Measurements from ENCODE around the gene PAH. TPM values are rescaled to one million over a fixed set of nuclear protein-coding genes. Genes with fewer than 3 reads are reported as not detected.

Gene PAH
- total RNA-seq, 1 experiment from 2014 or later, result 0.36 TPM

DNA sequence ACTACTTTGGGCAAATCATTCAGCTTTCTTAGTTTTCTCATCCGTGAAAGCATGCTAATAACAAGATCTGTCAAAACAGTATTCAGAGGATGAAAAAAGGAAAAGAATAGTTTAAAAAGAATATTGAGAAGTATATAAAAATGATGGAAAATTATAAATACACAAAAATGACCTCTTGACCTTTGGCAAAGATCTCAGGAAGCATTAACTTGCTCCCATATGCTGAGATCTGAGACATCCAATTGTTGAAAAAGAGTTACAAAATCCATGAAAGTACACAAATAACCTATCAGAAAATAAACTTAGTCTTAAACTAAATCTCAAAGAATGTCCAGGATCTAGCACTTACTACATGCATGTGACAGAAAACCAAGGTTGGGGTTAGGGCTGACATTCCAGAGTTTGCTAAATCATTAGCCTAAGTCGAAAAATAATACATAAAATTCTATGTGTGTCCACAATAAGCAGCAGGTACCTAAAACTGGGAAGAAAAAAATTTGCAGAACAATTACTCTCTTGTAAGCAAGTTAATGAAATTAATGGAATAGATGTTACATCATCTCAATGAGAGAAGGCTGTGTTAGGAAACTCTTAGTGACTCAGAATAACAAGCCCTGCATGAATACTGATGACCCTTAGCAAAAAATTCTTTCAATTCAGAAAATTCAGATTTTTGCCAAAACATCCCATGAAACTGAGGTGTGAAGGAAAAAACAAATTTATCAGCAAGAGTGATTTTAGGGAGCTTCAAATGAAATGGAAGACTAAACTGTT, 3.4 kb downstream of the PAH start:
- Histone ChIP-seq H3K4me3 (no peak overlapping the region), H3K27me3 (no peaks in the 10 kb centered on the region), H3K36me3 (no peaks in the 10 kb centered on the region), H3K9me3 (no peaks in the 10 kb centered on the region)
- DNase-seq, result no peak

DNA sequence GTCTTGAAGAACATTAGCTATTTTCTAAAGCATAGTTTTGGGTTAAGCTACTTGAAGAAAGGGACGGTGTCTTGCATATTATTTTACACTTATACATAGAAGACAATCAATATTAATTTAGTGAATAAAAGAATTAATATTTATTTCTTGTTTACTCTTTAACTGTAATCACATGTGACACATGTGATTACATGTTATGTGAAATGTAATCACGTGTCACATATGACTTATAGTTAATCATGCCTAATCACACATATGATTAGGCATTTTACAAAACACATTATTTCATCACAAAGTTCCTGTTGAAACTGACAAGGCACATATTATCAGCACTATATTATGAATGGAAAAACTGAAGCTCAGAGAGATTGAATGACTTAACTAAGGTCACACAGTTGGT, 4.8 kb downstream of the PAH start:
- Histone ChIP-seq H3K27me3 (no peaks in the 10 kb centered on the region), H3K36me3 (no peaks in the 10 kb centered on the region), H3K4me3 (no peak overlapping the region), H3K9me3 (no peaks in the 10 kb centered on the region)
- no peak for DNase-seq

DNA sequence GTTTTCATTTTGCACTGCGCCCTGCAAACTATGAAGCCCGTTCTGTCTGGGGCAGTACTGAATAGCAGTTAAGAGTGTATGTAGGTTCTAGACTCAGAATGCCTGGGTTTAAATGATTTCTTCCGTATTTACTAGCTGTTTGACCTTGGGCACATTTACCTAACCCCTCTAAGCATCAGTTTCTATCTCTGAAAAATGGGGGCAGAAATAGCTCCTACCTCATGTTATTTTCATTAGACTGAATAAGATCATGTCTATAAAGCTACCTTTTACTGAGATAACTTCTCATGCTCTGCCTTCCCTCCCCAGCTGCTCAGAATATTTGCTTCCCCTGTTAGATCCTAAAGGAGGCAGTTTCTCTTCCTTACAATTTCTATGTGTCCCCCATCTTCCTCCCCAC, 5.7 kb downstream of the PAH start:
- no peak for DNase-seq
- Histone ChIP-seq H3K27me3 (no peaks in the 10 kb centered on the region), H3K36me3 (no peaks in the 10 kb centered on the region), H3K4me3 (no peak overlapping the region), H3K9me3 (no peaks in the 10 kb centered on the region)

DNA sequence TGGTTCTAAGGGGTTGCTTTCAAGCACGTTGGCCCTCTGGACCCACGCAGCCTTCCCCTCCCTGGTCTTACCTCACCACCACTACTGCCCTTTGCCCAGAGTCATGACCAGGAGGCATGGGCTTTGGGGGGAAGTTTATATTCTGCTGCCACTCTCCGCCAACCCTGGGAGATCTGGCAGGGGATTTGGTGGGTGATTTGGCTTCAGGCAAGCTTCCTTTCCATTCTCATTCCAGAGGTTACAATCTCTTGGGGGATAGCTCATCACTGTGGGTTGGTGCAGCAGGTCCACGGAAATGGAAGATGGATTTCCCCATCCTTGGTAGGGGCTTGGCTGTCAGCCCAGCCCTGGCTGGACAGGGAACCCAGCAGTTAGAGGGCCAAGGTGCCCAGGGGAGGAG, 6.3 kb downstream of the PAH start:
- no peak for DNase-seq
- no peaks in the 10 kb centered on the region for H3K27me3 ChIP-seq
- no peaks in the 10 kb centered on the region for H3K36me3 ChIP-seq

DNA sequence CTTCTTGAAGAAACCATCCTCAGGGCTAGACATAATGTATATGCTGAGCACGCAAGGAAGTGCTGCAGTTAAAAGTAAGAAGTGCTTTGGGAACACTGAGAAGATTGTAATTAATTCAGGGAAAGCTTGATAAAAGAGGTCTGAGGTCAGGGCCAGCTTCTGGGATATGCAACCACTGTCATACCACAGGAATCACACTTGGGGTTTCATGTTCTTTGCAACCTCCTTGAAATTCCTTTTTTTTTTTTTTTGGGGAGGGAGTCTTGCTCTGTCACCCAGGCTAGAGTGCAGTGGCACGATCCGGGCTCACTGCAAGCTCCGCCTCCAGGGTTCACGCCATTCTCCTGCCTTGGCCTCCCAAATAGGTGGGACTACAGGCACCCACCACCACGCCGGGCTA, 6.9 kb downstream of the PAH start:
- H3K4me3 ChIP-seq, result no peak overlapping the region
- DNase-seq, result no peak
- H3K36me3 ChIP-seq, result no peaks in the 10 kb centered on the region
- H3K9me3 ChIP-seq, result no peaks in the 10 kb centered on the region
- no peaks in the 10 kb centered on the region for H3K27me3 ChIP-seq

More for the DNA sequence above, 6.3 kb downstream of the PAH start:
- Histone ChIP-seq H3K9me3 (no peaks in the 10 kb centered on the region), H3K4me3 (no peak overlapping the region)

DNA sequence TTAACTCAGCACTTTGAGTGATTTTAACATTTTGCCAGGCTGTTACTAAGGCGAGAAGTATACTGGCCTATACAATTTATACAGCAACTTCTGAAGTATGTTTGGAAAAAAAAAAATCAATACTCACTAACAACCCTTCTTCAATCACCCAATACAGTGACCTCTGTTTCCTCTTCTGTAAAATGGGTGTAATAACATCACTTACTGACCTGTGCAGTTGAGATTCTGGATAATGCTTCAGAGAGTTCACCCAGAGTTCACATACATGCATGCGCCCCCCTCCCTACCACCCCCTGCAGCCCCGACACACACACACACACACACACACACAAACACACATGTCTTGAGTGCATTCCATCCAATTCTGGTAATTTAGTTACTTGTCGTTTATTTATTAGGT, 9.1 kb downstream of the PAH start:
- no peaks in the 10 kb centered on the region for H3K36me3 ChIP-seq
- no peak for DNase-seq

DNA sequence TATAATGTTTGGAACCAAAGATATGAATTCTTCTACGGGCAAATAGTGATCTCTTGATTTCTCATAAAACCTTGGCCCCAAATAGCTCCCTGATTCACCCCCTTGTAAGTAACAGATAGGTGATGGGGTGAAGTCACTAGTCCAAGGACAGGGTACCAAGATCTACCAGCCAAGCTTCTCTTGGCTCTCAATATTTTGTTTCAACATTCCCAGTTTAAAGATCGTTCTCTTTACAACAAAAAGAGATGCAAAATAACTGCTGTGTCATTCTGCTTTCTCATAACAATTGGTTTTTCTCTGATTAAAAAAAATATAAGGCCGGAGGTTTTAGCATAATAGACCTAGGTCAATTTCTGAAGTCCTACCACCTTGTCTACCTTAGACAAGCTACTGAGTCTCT, 11.8 kb downstream of the PAH start:
- DNase-seq, result no peak
- Histone ChIP-seq H3K36me3 (no peaks in the 10 kb centered on the region), H3K9me3 (no peaks in the 10 kb centered on the region), H3K4me3 (no peak overlapping the region), H3K27me3 (no peaks in the 10 kb centered on the region)

More for the DNA sequence above, 9.1 kb downstream of the PAH start:
- no peaks in the 10 kb centered on the region for H3K27me3 ChIP-seq
- H3K9me3 ChIP-seq, result no peaks in the 10 kb centered on the region
- no peak overlapping the region for H3K4me3 ChIP-seq

DNA sequence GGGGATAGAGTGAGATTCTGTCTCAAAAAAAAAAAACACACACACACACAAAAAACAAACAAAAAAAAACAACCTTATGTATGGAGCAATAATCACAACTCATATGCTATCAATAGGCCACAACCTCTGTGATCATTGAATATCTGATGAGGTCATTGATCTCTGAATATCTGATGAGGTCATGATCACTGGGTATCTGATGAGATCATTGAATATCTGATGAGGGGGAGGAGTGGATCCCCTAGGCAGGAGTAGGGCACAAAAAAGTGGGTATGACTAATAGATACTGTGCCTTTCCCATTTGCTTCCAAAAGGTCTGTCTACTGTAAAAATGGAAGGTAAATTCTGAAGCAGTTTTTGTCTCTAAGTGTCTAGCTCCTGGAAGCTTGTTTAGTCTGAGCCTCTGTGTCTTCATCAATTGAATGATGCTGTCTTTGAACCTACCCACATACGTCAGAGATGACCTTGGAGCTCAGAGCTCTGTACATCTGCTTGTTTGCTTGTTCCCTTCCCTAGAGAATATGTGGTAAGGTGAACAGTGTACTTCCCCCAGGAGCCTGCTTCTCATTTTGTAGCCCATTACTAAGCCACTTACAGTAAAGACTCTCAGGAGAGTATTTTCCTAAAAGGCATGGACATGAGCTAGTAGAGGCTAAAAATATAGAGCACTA, 13.6 kb downstream of the PAH start:
- DNase-seq, result no peak
- Histone ChIP-seq H3K9me3 (no peaks in the 10 kb centered on the region), H3K4me3 (no peak overlapping the region), H3K36me3 (no peaks in the 10 kb centered on the region), H3K27me3 (no peaks in the 10 kb centered on the region)

DNA sequence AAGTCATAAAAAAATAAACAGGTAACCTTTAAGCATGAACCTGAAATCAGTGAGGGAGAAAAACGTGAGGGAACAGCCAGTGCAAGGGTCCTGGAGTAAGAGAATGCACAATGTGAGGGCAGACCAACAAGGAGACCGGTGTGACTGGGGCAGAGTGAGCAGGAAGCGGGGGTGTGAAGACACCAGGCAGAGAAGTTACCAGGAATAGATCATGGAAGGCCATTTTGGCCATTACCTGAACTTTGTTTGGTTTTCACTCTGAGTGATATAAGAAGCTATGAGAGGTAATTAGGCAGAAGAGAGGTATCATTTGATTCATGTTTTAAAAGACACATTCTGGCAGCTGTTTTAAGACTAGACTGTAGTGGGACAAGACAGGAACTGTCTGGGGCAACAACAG, 15.0 kb downstream of the PAH start:
- DNase-seq, result no peak
- H3K4me3 ChIP-seq, result no peak overlapping the region
- H3K27me3 ChIP-seq, result no peaks in the 10 kb centered on the region
- no peaks in the 10 kb centered on the region for H3K9me3 ChIP-seq
- H3K36me3 ChIP-seq, result no peaks in the 10 kb centered on the region

DNA sequence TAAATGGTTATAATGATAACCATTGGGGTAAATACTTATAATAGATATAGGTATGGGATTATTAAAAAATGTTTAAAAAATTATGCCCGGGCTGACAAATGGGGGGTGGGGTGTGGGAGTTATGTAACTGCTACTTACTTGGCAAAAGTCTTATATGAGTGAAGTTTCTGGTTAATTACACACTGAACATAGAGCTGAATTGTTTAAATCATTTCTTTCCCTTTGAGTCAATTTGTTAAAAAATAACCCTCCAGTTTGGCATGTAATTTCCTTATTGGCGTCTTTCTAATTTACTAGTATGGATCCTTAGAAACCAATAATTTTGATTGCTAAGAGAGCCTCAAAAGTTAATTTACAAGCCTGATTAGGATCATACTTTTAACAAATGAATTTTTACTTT, 16.7 kb downstream of the PAH start:
- Histone ChIP-seq H3K9me3 (no peaks in the 10 kb centered on the region), H3K36me3 (no peaks in the 10 kb centered on the region), H3K27me3 (no peaks in the 10 kb centered on the region), H3K4me3 (no peak overlapping the region)
- no peak for DNase-seq

DNA sequence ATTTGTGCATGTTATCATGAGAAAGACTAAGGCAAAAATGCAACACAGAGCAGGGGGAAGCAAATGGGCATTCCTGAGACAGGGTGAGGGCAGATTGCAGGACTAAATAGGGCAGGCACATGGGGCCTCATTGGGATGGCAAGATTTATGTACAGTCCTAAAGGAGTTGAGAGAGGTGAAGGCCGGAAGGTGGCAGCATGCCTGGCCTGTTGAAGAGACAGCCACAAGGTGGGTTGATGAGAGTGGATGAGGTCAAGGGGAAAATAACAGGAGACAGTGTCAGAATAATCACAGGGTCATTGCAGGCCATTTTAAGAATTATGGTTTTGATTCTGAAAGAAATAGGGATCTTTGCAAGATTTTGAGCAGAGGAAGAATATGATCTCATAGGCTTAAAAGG, 21.0 kb downstream of the PAH start:
- Histone ChIP-seq H3K36me3 (no peaks in the 10 kb centered on the region), H3K4me3 (no peak overlapping the region), H3K27me3 (no peaks in the 10 kb centered on the region), H3K9me3 (no peaks in the 10 kb centered on the region)
- DNase-seq, result no peak

DNA sequence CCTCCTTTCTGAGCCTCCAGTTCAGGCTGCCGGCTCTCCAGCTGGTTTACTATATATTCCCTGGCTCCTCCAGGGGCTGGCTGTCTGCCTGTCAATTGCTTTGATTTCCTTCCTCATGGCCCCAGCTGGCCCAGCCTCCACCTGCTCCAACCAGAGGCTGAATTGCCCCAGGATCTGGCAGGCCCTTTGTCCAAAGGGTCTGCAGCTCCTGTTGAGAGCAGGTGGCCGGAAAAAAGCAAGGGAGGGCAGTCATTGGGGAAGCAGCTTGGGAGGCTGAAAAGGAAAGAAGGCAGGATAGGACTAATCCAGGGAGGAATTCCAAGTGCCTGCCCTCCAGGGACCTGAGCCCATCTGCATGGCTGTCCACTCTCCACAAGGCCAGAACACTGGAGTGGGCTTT, 25.3 kb downstream of the PAH start:
- Histone ChIP-seq H3K27me3 (no peaks in the 10 kb centered on the region), H3K4me3 (no peak overlapping the region), H3K36me3 (no peaks in the 10 kb centered on the region), H3K9me3 (no peaks in the 10 kb centered on the region)
- DNase-seq, result no peak

DNA sequence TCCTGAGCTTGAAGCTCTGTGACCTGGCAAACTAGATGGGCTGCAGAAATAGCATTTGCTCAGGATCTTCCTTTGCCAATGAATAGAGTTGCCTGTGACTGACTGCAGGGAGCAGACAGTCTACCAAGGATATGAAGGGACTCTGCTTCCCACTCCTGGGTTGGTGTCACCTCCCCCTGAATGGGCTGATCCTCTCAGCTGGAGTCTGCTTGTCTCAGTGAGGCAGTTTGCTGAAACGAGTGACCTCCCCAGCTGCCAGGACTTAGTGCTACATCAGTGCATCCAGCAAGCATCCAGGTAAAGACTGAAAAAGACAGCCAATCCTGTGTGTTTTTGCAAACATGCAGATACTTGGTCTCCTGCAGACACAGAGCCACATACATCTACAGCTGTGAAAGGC, 28.5 kb downstream of the PAH start:
- no peak for DNase-seq
- Histone ChIP-seq H3K36me3 (no peaks in the 10 kb centered on the region), H3K4me3 (no peak overlapping the region), H3K27me3 (no peaks in the 10 kb centered on the region), H3K9me3 (no peaks in the 10 kb centered on the region)

DNA sequence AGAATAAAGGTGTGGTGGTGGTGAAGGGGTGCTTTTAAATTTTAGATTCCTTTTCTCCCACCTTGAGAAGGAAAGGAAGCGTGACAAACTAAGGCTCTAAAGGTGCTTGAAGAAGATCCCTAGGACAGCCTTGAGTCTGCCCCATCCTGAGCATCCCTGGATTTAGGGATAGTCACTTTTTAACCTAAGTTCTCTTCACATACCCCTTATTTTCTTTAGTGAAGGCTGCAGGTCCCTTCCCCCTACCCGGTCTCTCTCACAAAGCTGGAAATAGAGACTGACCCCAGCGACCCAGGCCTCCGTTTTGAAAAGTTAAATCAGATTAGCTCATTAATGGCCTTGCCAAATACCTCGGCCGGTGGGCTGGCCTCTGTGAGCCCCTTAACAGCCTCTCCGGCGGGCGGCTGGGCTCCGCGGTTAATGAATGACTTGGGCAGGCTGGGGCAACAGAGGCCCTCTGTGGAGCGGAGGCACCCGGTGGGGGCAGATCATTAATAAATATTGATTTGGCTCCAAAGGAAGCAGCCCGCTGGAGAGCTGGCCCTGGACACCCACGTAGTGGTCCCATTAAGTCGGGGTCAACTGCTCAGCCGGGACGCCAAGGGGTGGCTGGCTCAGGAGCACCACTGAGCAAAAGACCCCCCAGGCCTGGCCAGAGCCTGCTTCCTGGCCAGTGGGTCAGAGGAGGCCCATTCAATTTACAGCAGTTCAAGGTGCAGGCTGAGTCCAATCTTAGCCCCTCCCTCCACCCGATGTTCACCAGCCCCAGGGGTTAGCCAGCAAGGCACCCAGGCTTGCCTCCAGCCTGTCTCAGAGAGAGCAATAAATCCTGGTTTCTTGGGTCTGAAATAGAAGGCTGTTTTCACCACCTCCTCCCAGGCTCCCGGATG, 31.8 kb downstream of the PAH start:
- peaks cover 4% of the 10 kb centered on the region; the same call in 1 of the 2 replicates for H3K27me3 ChIP-seq
- H3K36me3 ChIP-seq, result no peaks in the 10 kb centered on the region
- no peak overlapping the region for H3K4me3 ChIP-seq
- H3K9me3 ChIP-seq, result no peaks in the 10 kb centered on the region
- no peak for DNase-seq

DNA sequence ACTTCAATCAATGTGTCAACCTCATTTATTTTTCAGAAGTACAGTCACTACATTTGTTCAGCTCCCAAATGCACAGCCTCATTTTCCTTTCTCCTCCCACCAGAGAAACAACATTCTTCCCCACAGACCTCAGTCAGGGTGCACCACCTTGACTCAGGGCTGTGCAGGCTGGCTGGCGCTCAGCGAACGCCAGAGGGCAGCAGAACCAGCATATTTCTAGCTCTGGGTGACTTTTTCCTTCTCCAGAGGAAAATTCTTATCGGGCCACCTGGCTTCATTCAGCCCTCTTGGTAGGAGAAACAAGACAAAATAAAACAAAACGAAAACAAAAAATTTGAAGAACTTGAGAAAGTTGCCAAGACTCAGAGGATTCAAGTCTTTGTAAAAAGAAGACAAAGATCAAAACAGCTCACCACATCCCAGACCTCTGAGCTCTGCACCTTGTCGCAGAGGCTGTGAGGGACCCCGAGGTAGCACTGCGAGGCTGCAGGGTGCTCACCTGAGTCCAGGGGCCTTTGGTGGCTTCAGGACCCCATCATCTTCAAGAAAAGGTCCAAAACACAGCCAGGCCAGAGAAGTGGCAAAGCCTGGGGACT, 33.7 kb downstream of the PAH start:
- H3K27me3 ChIP-seq, result peaks cover 4% of the 10 kb centered on the region; the same call in 1 of the 2 replicates
- peak; percentile 40 for DNase-seq

DNA sequence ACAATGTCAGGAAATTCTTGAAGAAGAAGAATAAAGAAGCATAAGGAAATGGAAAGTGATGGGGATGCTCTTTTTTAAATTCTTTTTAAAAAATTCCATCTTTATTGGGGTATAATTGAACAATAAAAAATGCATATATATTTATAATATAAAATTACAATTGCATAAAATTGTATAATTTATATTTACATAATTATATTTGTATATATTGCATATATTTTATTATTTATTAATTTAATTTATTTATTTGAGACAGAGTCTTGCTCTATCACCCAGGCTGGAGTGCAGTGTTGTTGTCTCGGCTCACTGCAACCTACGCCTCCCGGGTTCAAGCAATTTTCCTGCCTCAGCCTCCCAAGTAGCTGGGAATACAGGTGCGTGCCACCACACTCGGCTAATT, 36.3 kb downstream of the PAH start:
- Histone ChIP-seq H3K27me3 (peaks cover 4% of the 10 kb centered on the region; the same call in 1 of the 2 replicates), H3K9me3 (no peaks in the 10 kb centered on the region), H3K4me3 (no peak overlapping the region), H3K36me3 (no peaks in the 10 kb centered on the region)
- DNase-seq, result no peak

More for the DNA sequence above, 33.7 kb downstream of the PAH start:
- Histone ChIP-seq H3K9me3 (no peaks in the 10 kb centered on the region), H3K4me3 (no peak overlapping the region), H3K36me3 (no peaks in the 10 kb centered on the region)
